ENCODE results near the gene CNTFR. TPM values are rescaled to one million over a fixed set of nuclear protein-coding genes. Genes with fewer than 3 reads are reported as not detected.

Gene CNTFR
- total RNA-seq, 1 donor from 2014 or later = 1.1 TPM

- no peak for DNase-seq (ENCODE audit: low read depth)
- Histone ChIP-seq H3K36me3 (ENCODE audit: control insufficient read depth, insufficient read depth, low read length) (no peaks in the 10 kb centered on the region), H3K4me3 (ENCODE audit: low read depth, low read length) (no peak overlapping the region), H3K27me3 (ENCODE audit: control insufficient read depth, insufficient read depth, low read length) (peaks cover 27% of the 10 kb centered on the region)
- no peak for TF ChIP-seq CTCF (IDR thresholded peaks at IDR 0.05; ENCODE audit: insufficient read depth, low read length, poor library complexity, severe bottlenecking)
These were observed 86.1 kb downstream of the CNTFR start for GRCh38 chr9:34503406-34503805.

- Histone ChIP-seq H3K27me3 (ENCODE audit: control insufficient read depth, insufficient read depth, low read length) (peaks cover 27% of the 10 kb centered on the region), H3K36me3 (ENCODE audit: control insufficient read depth, insufficient read depth, low read length) (no peaks in the 10 kb centered on the region), H3K4me3 (ENCODE audit: low read depth, low read length) (no peak overlapping the region)
- no peak for TF ChIP-seq CTCF (IDR thresholded peaks at IDR 0.05; ENCODE audit: insufficient read depth, low read length, poor library complexity, severe bottlenecking)
- no peak for DNase-seq (ENCODE audit: low read depth)
These were observed 86.6 kb downstream of the CNTFR start for GRCh38 chr9:34502891-34503290.

- Histone ChIP-seq H3K4me3 (ENCODE audit: low read depth, low read length) (no peak overlapping the region), H3K27me3 (ENCODE audit: control insufficient read depth, insufficient read depth, low read length) (peaks cover 27% of the 10 kb centered on the region), H3K36me3 (ENCODE audit: control insufficient read depth, insufficient read depth, low read length) (no peaks in the 10 kb centered on the region)
- DNase-seq (ENCODE audit: low read depth) = no peak
- no peak for TF ChIP-seq CTCF (IDR thresholded peaks at IDR 0.05; ENCODE audit: insufficient read depth, low read length, poor library complexity, severe bottlenecking)
These were observed 87.1 kb downstream of the CNTFR start for GRCh38 chr9:34502471-34502870.

- Histone ChIP-seq H3K36me3 (ENCODE audit: control insufficient read depth, insufficient read depth, low read length) (no peaks in the 10 kb centered on the region), H3K27me3 (ENCODE audit: control insufficient read depth, insufficient read depth, low read length) (peaks cover 27% of the 10 kb centered on the region), H3K4me3 (ENCODE audit: low read depth, low read length) (no peak overlapping the region)
- DNase-seq (ENCODE audit: low read depth) = no peak
- TF ChIP-seq CTCF (IDR thresholded peaks at IDR 0.05; ENCODE audit: insufficient read depth, low read length, poor library complexity, severe bottlenecking) = no peak
These were observed 87.6 kb downstream of the CNTFR start for GRCh38 chr9:34501889-34502425.

Other genes with a start within 250 kb of the CNTFR start
- 3.8 and 4.9 TPM in 2 replicates for gene MYORG, start 212.8 kb downstream of the CNTFR start, total RNA-seq
- 14.7 and 16.8 TPM in 2 replicates for gene FAM219A, start 131.2 kb downstream of the CNTFR start, total RNA-seq
- not detected in 2 replicates for gene DNAI1, start 130.9 kb downstream of the CNTFR start, total RNA-seq
- 1.5 TPM in 1 of 2 replicates, not detected in the other for gene ENHO, start 66.7 kb downstream of the CNTFR start, total RNA-seq
- 31.5 and 34.0 TPM in 2 replicates for gene RPP25L, start 22.4 kb upstream of the CNTFR start, total RNA-seq
- gene DCTN3, start 30.8 kb upstream of the CNTFR start, total RNA-seq = 92.7 and 128 TPM in 2 replicates
- gene ARID3C, start 39.3 kb upstream of the CNTFR start, total RNA-seq = 0.48 and 1.0 TPM in 2 replicates
- 121 and 129 TPM in 2 replicates for gene SIGMAR1, start 48.1 kb upstream of the CNTFR start, total RNA-seq
- 34.4 and 39.4 TPM in 2 replicates for gene GALT, start 57.0 kb upstream of the CNTFR start, total RNA-seq
- gene IL11RA, start 62.5 kb upstream of the CNTFR start, total RNA-seq = 5.9 and 11.6 TPM in 2 replicates
- gene CCL27, start 72.9 kb upstream of the CNTFR start, total RNA-seq = not detected in 2 replicates
- not detected in 2 replicates for gene CCL19, start 101.6 kb upstream of the CNTFR start, total RNA-seq
- gene CCL21, start 120.4 kb upstream of the CNTFR start, total RNA-seq = not detected in 2 replicates